HepG2 (cell line): ENCODE results near the gene AGAP1. TPM values are rescaled to one million over a fixed set of nuclear protein-coding genes. Genes with fewer than 3 reads are reported as not detected.

Experiments used
- AGO2 ChIP-seq: fragments of 200-400 bp; formaldehyde crosslinking; optimal IDR thresholded peaks from 2 replicates; pipeline ENCODE3; 2017; ENCODE audit warnings: mild to moderate bottlenecking, low read depth, low read length, moderate library complexity
- ATF5 ChIP-seq: sonication (generic); formaldehyde crosslinking; IDR thresholded peaks from 2 replicates; pipeline ENCODE4 v1.4.0; 2020; ENCODE audit warnings: mild to moderate bottlenecking, low read depth, missing genetic modification reagents
- DPF2 ChIP-seq: sonication (generic); formaldehyde crosslinking; IDR thresholded peaks from 2 replicates; pipeline ENCODE4 v1.4.0; 2020; ENCODE audit warnings: mild to moderate bottlenecking, low read depth, missing genetic modification reagents, borderline replicate concordance
- ETV5 ChIP-seq: IDR thresholded peaks from 2 replicates; pipeline ENCODE4 v1.6.1; 2018; ENCODE audit warnings: missing biosample characterization, missing genetic modification reagents, inconsistent platforms, borderline replicate concordance
- HIC2 ChIP-seq: sonication (generic); formaldehyde crosslinking; IDR thresholded peaks from 2 replicates; pipeline ENCODE4 v1.9.0; 2022; ENCODE audit warnings: low read depth, missing genetic modification reagents
- MYPOP ChIP-seq: sonication (generic); formaldehyde crosslinking; IDR thresholded peaks from 2 replicates; pipeline ENCODE4 v1.8.1; 2023; ENCODE audit warnings: mild to moderate bottlenecking, moderate library complexity, missing genetic modification reagents
- PHF20 ChIP-seq: sonication (generic); formaldehyde crosslinking; IDR thresholded peaks from 2 replicates; pipeline ENCODE4 v1.5.0; 2020; ENCODE audit warnings: mild to moderate bottlenecking, missing genetic modification reagents
- POGK ChIP-seq: sonication (generic); formaldehyde crosslinking; conservative IDR thresholded peaks from 2 replicates; pipeline ENCODE4 v1.8.0; 2022; ENCODE audit warnings: mild to moderate bottlenecking, moderate library complexity, missing genetic modification reagents
- STAG1 ChIP-seq: sonication (generic); formaldehyde crosslinking; IDR thresholded peaks from 2 replicates; pipeline ENCODE4 v1.4.0; 2020; ENCODE audit warnings: missing genetic modification reagents
- TCF7L2 ChIP-seq: IDR thresholded peaks from 2 replicates; pipeline ENCODE4 v1.6.1; 2011; ENCODE audit warnings: mild to moderate bottlenecking, low read depth, low read length, moderate library complexity
- TGIF2 ChIP-seq: IDR thresholded peaks from 2 replicates; pipeline ENCODE4 v1.6.1; 2016; ENCODE audit warnings: control low read depth, missing compliant biosample characterization
- XRCC5 ChIP-seq: fragments of 200-400 bp; formaldehyde crosslinking; optimal IDR thresholded peaks from 2 replicates; pipeline ENCODE3; 2017; ENCODE audit warnings: mild to moderate bottlenecking, low read length
- ZNF503 ChIP-seq: sonication (generic); formaldehyde crosslinking; IDR thresholded peaks from 2 replicates; pipeline ENCODE4 v1.4.0; 2020; ENCODE audit warnings: missing genetic modification reagents
- ZSCAN30 ChIP-seq: sonication (generic); formaldehyde crosslinking; IDR thresholded peaks from 2 replicates; pipeline ENCODE4 v1.5.0; 2020; ENCODE audit warnings: mild to moderate bottlenecking, missing genetic modification reagents
- ZSCAN31 ChIP-seq: sonication (generic); formaldehyde crosslinking; IDR thresholded peaks from 2 replicates; pipeline ENCODE4 v1.5.0; 2020; ENCODE audit warnings: low read depth, mild to moderate bottlenecking, missing genetic modification reagents
- polyA plus RNA-seq, 8 experiments: library from polyadenylated mRNA; depleted of rRNA in 3 of 8; stranded (reverse) in 7 of 8; unstranded in 1 of 8; fragments of >200 nt; fragmentation: Illumina TruSeq in 4 of 8; extraction: Trizol in 4 of 8; gene quantifications; 2 replicates each; pipeline versions ENCODE4 v1.2.1 to v1.2.3, GENCODE V29; 2011 to 2016; ENCODE audit warnings: low read depth in 4 of 8, missing spikeins in 1 of 8, mixed read lengths in 1 of 8; ENCODE audit not compliant: insufficient read depth in 1 of 8
- total RNA-seq, 5 experiments: library from RNA; depleted of rRNA; stranded (reverse); fragments of >200 nt; fragmentation: Illumina TruSeq; extraction: Trizol; gene quantifications; 2 replicates each; pipeline ENCODE4 v1.2.3, GENCODE V29; 2016; ENCODE audit warnings: low read depth in 1 of 5

Gene AGAP1
- total and polyA plus RNA-seq, 2 of the 13 experiments (the other 11 are each of a cell fraction or from before 2014, with no cell fraction given): 21.2 to 32.7 TPM

- TF ChIP-seq HIC2 (no peak), ETV5 (CRISPR knock-in tag) (0 out of 2 replicates have a peak, but pooled peaks have one; percentile 9), POGK (CRISPR knock-in tag) (no peak), MYPOP (CRISPR knock-in tag) (no peak), ZNF503 (CRISPR knock-in tag) (no peak), ZSCAN31 (CRISPR knock-in tag) (no peak), DPF2 (CRISPR knock-in tag) (peak; percentile 68; the same call in 1 of the 2 replicates), TCF7L2 (no peak), STAG1 (CRISPR knock-in tag) (no peak), PHF20 (no peak; the same call in 1 of the 2 replicates), XRCC5 (peak; percentile 94), ATF5 (CRISPR knock-in tag) (0 out of 2 replicates have a peak, but pooled peaks have one; percentile 67), AGO2 (no peak), ZSCAN30 (no peak), TGIF2 (CRISPR knock-in tag) (no peak)
Measured at GRCh38 chr2:235577404-235578330, 83.8 kb downstream of the AGAP1 start (continued).
